A549 (cell line): Measurements from ENCODE around the gene TBC1D10A. TPM values are rescaled to one million over a fixed set of nuclear protein-coding genes. Genes with fewer than 3 reads are reported as not detected.

Source experiments
- ATAC-seq, 2 experiments: fragments of 200-7000 bp in 1 of 2; fragments of >200 bp in 1 of 2; cut with Nextera tagmentation in 1 of 2; cut with Tn5 transposase in 1 of 2; 3 replicates each; pipeline versions ENCODE4 v1.8.0 to v1.9.1; 2018 to 2020; ENCODE audit warnings: mild to moderate bottlenecking in 1 of 2, moderate library complexity in 1 of 2
- CTCF ChIA-PET: fragments of 300-600 bp; sonication (Branson Sonifier 250); formaldehyde crosslinking; extraction: SDS; loops from one replicate; lab custom pipeline; 2021; ENCODE audit warnings: antibody characterized with exemption, inconsistent platforms; lab: Yijun Ruan, JAX
- POLR2A ChIA-PET: fragments of 350-600 bp; formaldehyde crosslinking; extraction: SDS; loops from one replicate; lab custom pipeline; 2021; ENCODE audit warnings: antibody characterized with exemption, inconsistent platforms; lab: Yijun Ruan, JAX
- DNase-seq, 2 experiments: peaks; one replicate each; pipeline versions ENCODE4 v3.0.0 to v3.0.0-alpha.2; 2011 to 2016; ENCODE audit warnings: low read depth in 1 of 2, low spot score in 1 of 2
- FAIRE-seq: peaks from 2 replicates; lab custom pipeline; 2011; peaks lifted over from hg19 to GRCh38; lab: Jason Lieb, UNC
- H3K27ac ChIP-seq, 2 experiments: fragments of >200 bp; sonication (Bioruptor Twin); formaldehyde crosslinking; 3 replicates each; pipeline ENCODE4 v1.5.1; 2016 to 2017
- H3K4me1 ChIP-seq: fragments of >200 bp; sonication (Bioruptor Twin); formaldehyde crosslinking; 3 replicates; pipeline ENCODE4 v1.6.1; 2016
- H3K4me2 ChIP-seq: fragments of >200 bp; sonication (Bioruptor Twin); formaldehyde crosslinking; 3 replicates; pipeline ENCODE4 v1.6.1; 2016
- H3K4me3 ChIP-seq: fragments of >200 bp; sonication (Bioruptor Twin); formaldehyde crosslinking; 3 replicates; pipeline ENCODE4 v1.5.1; 2016
- H3K9me3 ChIP-seq: fragments of >200 bp; sonication (Bioruptor Twin); formaldehyde crosslinking; 3 replicates; pipeline ENCODE4 v1.6.1; 2016
- CEBPB ChIP-seq, 2 experiments: fragments of >200 bp in 1 of 2; sonication (Bioruptor Twin) in 1 of 2; formaldehyde crosslinking in 1 of 2; IDR thresholded peaks; 2 replicates each; pipeline ENCODE4 v1.6.1; 2012 to 2016
- CHD2 ChIP-seq: fragments of 150-350 bp; IDR thresholded peaks from 2 replicates; pipeline ENCODE4 v1.6.1; 2014; ENCODE audit warnings: low read length; ENCODE audit not compliant: partially characterized antibody
- EHF ChIP-seq: fragments of 250-450 bp; sonication (Bioruptor Pico); IDR thresholded peaks from 2 replicates; pipeline ENCODE4 v1.5.0; 2020; ENCODE audit warnings: mild to moderate bottlenecking
- EP300 ChIP-seq, 2 experiments: fragments of >200 bp; sonication (Bioruptor Twin); formaldehyde crosslinking; IDR thresholded peaks; 2 replicates in 1 of 2; 3 replicates in 1 of 2; pipeline ENCODE4 v1.6.1; 2016 to 2017
- JUN ChIP-seq, 2 experiments: fragments of >200 bp; sonication (Bioruptor Twin); formaldehyde crosslinking; IDR thresholded peaks; 2 replicates in 1 of 2; 3 replicates in 1 of 2; pipeline ENCODE4 v1.6.1; 2016 to 2017
- MAFK ChIP-seq: fragments of 450-650 bp; IDR thresholded peaks from 2 replicates; pipeline ENCODE4 v1.6.1; 2014; ENCODE audit not compliant: partially characterized antibody
- MYC ChIP-seq: IDR thresholded peaks from 2 replicates; pipeline ENCODE4 v1.6.1; 2012; ENCODE audit warnings: mild to moderate bottlenecking, inconsistent platforms, low read length, improper control_type of control experiment, borderline replicate concordance
- POLR2A ChIP-seq: IDR thresholded peaks from 2 replicates; pipeline ENCODE4 v1.6.1; 2012; ENCODE audit warnings: mild to moderate bottlenecking, low read length
- RFX5 ChIP-seq: fragments of 450-650 bp; IDR thresholded peaks from 2 replicates; pipeline ENCODE4 v1.7.1; 2014; ENCODE audit warnings: antibody characterized with exemption, mild to moderate bottlenecking, moderate library complexity
- RNF2 ChIP-seq: fragments of 200-600 bp; sonication (generic); IDR thresholded peaks from 2 replicates; pipeline ENCODE4 v1.6.1; 2016; ENCODE audit warnings: low read depth, mild to moderate bottlenecking, antibody characterized with exemption, moderate library complexity, borderline replicate concordance
- WGBS: methylation state at CpG from one replicate; pipeline ENCODE4 v1.1.6; 2017; ENCODE audit errors: missing lambda C conversion rate; 5-methylcytosine and 5-hydroxymethylcytosine counted together
- polyA plus RNA-seq, 4 experiments: library from polyadenylated mRNA; depleted of rRNA in 3 of 4; stranded (reverse); fragments of >200 nt; fragmentation: RNase III in 1 of 4; extraction: RNeasy Plus Mini Kit Qiagen cat#74134 plus additional on column Dnase treatment in 1 of 4; gene quantifications; 2 replicates in 3 of 4; 3 replicates in 1 of 4; pipeline ENCODE4 v1.2.3, GENCODE V29; 2011 to 2017
- TF ChIP-seq, protein P1 (sequence below): fragments of 250-450 bp; sonication (Bioruptor Pico); IDR thresholded peaks from 2 replicates; pipeline ENCODE4 v1.5.0; 2021; ENCODE audit warnings: mild to moderate bottlenecking, moderate library complexity, borderline replicate concordance
- TF ChIP-seq, protein P2 (sequence below): fragments of 450-650 bp; IDR thresholded peaks from 2 replicates; pipeline ENCODE4 v1.6.1; 2014; ENCODE audit warnings: antibody characterized with exemption
- TF ChIP-seq, protein P3 (sequence below): fragments of >200 bp; sonication (Bioruptor Twin); formaldehyde crosslinking; IDR thresholded peaks from 3 replicates; pipeline ENCODE4 v1.6.1; 2016
- TF ChIP-seq, protein P4 (sequence below): IDR thresholded peaks from 2 replicates; pipeline ENCODE4 v1.6.1; 2012
- TF ChIP-seq, protein P5 (sequence below): fragments of 200-600 bp; sonication (generic); IDR thresholded peaks from 2 replicates; pipeline ENCODE4 v1.6.1; 2016; ENCODE audit warnings: antibody characterized with exemption, mild to moderate bottlenecking, moderate library complexity

TBC1D10A gene
- polyA plus RNA-seq, 2 of the 4 experiments (the other 2 are of a cell fraction): 5.8 to 6.8 TPM

DNA sequence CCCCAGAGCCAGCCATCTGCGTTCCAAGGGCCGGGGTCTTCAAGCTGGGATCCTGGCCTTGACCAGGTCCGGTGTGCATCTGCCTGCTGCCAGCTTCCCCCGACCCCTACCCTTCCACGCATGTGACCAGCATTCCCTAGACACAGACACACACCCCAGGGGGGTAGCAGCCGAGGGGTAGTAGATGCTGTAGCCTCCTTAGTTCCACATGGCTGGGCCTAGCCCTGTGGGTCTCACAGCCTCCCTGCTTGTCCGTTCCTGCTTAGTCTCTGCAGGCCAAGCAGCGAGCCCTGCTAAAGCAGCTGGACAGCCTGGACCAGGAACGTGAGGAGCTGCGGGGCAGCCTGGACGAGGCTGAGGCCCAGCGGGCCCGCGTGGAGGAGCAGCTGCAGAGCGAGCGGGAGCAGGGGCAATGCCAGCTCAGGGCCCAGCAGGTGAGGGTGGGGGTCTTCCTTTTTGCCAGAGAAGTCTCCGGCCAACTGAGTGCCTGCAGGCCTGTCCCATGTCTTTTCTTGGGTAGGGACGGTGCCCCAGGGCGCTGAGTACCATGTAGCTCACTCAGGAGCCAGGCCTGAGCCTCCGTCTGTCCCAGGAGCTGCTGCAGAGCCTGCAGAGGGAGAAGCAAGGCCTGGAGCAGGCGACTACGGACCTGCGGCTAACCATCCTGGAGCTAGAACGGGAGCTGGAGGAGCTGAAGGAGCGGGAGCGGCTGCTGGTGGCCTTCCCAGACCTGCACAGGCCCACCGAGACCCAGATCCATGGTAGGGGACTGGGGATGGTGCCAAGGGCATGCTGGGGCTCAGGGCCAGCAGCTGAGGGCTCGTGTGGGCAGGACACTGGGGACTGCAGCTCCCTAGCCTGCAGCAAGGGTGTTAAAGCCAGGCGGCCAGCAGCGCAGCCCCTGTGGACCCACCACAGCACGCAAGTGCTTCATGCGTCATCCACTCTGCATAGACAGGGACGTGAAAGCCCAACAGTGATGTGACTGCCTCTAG is 46.9 kb upstream of the TBC1D10A start (continued):
- TF ChIP-seq, protein P1, sequence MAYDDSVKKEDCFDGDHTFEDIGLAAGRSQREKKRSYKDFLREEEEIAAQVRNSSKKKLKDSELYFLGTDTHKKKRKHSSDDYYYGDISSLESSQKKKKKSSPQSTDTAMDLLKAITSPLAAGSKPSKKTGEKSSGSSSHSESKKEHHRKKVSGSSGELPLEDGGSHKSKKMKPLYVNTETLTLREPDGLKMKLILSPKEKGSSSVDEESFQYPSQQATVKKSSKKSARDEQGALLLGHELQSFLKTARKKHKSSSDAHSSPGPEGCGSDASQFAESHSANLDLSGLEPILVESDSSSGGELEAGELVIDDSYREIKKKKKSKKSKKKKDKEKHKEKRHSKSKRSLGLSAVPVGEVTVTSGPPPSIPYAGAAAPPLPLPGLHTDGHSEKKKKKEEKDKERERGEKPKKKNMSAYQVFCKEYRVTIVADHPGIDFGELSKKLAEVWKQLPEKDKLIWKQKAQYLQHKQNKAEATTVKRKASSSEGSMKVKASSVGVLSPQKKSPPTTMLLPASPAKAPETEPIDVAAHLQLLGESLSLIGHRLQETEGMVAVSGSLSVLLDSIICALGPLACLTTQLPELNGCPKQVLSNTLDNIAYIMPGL (CRISPR knock-in tag): no peak
- TF ChIP-seq RNF2: no peak
- TF ChIP-seq, protein P2, sequence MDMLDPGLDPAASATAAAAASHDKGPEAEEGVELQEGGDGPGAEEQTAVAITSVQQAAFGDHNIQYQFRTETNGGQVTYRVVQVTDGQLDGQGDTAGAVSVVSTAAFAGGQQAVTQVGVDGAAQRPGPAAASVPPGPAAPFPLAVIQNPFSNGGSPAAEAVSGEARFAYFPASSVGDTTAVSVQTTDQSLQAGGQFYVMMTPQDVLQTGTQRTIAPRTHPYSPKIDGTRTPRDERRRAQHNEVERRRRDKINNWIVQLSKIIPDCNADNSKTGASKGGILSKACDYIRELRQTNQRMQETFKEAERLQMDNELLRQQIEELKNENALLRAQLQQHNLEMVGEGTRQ: no peak

DNA sequence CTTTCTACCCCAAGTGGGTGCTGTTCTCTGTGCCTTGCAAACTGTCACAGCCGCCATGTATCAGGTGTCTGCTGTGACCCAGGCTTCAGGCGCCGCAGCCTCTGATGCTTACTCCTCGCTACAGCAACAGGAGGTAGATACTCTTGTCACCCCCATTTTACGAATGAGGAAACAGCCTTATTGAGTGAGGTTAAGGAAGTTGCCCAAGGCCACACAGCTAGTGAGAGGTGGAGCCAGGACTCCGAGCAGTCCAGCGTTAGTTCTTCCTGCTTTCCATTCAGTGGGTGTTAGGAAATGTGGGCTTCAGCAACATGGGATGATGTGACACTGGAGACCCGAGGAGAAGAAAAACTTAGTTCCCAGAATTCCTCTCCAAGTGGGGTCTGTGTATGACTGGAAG is 46.2 kb upstream of the TBC1D10A start:
- POLR2A ChIA-PET: no interaction called here
- 81% methylated on average over 7 of the region's 8 CpGs for WGBS
- DNase-seq (no peak), ATAC-seq (no peak), FAIRE-seq (no peak)
- CTCF ChIA-PET: interaction anchor here (1.2 to 1.6 kb wide), 2 partner anchors 15 to 85 kb away, joined by 3 to 4 read pairs; partner anchors contain the start of gene RNF215
- Histone ChIP-seq H3K27ac (no peak overlapping the region), H3K4me1 (no peaks in the 10 kb centered on the region), H3K4me3 (no peak overlapping the region), H3K4me2 (no peak overlapping the region), H3K9me3 (no peaks in the 10 kb centered on the region)
- TF ChIP-seq, protein P3, sequence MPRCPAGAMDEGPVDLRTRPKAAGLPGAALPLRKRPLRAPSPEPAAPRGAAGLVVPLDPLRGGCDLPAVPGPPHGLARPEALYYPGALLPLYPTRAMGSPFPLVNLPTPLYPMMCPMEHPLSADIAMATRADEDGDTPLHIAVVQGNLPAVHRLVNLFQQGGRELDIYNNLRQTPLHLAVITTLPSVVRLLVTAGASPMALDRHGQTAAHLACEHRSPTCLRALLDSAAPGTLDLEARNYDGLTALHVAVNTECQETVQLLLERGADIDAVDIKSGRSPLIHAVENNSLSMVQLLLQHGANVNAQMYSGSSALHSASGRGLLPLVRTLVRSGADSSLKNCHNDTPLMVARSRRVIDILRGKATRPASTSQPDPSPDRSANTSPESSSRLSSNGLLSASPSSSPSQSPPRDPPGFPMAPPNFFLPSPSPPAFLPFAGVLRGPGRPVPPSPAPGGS: no peak
- TF ChIP-seq CHD2: no peak
- TF ChIP-seq RFX5: no peak
- TF ChIP-seq EHF: no peak
- no peak for TF ChIP-seq JUN (IDR thresholded peaks at IDR 0.05)
- no peak for TF ChIP-seq MYC
- TF ChIP-seq, protein P4, sequence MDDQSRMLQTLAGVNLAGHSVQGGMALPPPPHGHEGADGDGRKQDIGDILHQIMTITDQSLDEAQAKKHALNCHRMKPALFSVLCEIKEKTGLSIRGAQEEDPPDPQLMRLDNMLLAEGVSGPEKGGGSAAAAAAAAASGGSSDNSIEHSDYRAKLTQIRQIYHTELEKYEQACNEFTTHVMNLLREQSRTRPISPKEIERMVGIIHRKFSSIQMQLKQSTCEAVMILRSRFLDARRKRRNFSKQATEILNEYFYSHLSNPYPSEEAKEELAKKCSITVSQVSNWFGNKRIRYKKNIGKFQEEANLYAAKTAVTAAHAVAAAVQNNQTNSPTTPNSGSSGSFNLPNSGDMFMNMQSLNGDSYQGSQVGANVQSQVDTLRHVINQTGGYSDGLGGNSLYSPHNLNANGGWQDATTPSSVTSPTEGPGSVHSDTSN: no peak
- TF ChIP-seq, protein P5, sequence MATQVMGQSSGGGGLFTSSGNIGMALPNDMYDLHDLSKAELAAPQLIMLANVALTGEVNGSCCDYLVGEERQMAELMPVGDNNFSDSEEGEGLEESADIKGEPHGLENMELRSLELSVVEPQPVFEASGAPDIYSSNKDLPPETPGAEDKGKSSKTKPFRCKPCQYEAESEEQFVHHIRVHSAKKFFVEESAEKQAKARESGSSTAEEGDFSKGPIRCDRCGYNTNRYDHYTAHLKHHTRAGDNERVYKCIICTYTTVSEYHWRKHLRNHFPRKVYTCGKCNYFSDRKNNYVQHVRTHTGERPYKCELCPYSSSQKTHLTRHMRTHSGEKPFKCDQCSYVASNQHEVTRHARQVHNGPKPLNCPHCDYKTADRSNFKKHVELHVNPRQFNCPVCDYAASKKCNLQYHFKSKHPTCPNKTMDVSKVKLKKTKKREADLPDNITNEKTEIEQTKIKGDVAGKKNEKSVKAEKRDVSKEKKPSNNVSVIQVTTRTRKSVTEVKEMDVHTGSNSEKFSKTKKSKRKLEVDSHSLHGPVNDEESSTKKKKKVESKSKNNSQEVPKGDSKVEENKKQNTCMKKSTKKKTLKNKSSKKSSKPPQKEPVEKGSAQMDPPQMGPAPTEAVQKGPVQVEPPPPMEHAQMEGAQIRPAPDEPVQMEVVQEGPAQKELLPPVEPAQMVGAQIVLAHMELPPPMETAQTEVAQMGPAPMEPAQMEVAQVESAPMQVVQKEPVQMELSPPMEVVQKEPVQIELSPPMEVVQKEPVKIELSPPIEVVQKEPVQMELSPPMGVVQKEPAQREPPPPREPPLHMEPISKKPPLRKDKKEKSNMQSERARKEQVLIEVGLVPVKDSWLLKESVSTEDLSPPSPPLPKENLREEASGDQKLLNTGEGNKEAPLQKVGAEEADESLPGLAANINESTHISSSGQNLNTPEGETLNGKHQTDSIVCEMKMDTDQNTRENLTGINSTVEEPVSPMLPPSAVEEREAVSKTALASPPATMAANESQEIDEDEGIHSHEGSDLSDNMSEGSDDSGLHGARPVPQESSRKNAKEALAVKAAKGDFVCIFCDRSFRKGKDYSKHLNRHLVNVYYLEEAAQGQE: no peak
- TF ChIP-seq, protein P1 (CRISPR knock-in tag): no peak
- TF ChIP-seq CEBPB (IDR thresholded peaks at IDR 0.05): no peak
- no peak for TF ChIP-seq MAFK
- no peak for TF ChIP-seq POLR2A
- no peak for TF ChIP-seq EP300 (IDR thresholded peaks at IDR 0.05)
